Adrenal gland (tissue), 5 donors: ENCODE results near the gene FGF19.

Source experiments
- CTCF ChIP-seq, 6 experiments: fragments of 450-650 bp in 4 of 6; fragments of 200-600 bp in 2 of 6; sonication (generic) in 1 of 6; IDR thresholded peaks; 1 replicate in 5 of 6; 2 replicates in 1 of 6; pipeline versions ENCODE4 v1.5.1 to v1.8.0; 2016 to 2021; ENCODE audit warnings: antibody characterized with exemption in 6 of 6, mild to moderate bottlenecking in 2 of 6, moderate library complexity in 1 of 6
- POLR2A ChIP-seq, 2 donors: fragments of 450-650 bp; IDR thresholded peaks; one replicate each; pipeline ENCODE4 v1.6.1; 2017; ENCODE audit warnings: antibody characterized with exemption in 2 of 2, mild to moderate bottlenecking in 2 of 2, moderate library complexity in 1 of 2
- donor health status: DM: no; HTN: no; CAD: no.

GRCh38 chr11:69734367-69734766 lies 30.5 kb upstream of the FGF19 start:
- TF ChIP-seq POLR2A (IDR thresholded peaks at IDR 0.05) (no peak), CTCF (IDR thresholded peaks at IDR 0.05) (no peak)
